ENCODE measurements around the gene SLC9A4.
"Not testable (repeated sequence)": the region's sequence is repeated elsewhere in the genome, so short reads cannot be mapped to it uniquely, and the experiment has no call there.

SLC9A4 gene

GRCh38 chr2:102551329-102552096 is 78.5 kb downstream of the SLC9A4 start:
- no peak for DNase-seq

GRCh38 chr2:102553601-102554000 is 80.6 kb downstream of the SLC9A4 start:
- DNase-seq: no peak

DNA sequence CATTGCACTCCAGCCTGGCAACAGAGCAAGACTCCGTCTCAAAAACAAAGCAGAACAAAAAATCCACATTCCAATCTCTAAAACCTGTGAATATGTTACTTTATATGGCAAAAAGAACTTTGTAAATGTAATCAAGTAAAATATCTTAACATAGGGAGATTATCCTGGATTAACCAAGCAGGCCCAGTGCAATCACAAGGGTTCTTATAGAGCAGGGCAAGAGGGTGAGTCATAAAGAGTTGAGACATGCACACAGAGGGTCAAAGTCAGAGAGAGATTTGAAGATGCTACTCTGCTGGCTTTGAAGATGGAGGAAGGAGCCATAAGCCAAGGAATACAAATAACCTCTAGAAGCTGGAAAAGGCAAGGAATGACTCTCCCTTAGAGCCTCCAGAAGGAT is 85.4 kb downstream of the SLC9A4 start:
- DNase-seq: no peak

GRCh38 chr2:102562542-102562941 is 89.5 kb downstream of the SLC9A4 start:
- DNase-seq: not testable (repeated sequence)

DNA sequence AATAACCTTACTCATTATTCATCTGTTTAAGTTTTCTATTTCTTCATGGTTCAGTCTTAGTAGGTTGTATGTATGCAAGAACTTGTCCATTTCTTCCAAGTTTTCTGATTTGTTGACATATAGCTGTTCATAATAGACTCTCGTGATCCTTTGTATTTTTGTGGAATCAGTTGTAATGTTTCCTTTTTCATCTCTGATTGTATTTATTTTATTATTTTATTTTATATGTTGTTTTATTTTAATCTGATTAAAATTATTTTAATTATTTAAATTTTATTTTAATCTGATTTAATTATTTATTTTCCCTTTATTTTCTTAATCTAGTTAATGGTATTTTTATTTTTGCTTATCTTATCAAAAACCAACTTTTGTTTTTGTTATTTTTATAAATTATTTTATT is 102.9 kb downstream of the SLC9A4 start:
- no peak for DNase-seq

DNA sequence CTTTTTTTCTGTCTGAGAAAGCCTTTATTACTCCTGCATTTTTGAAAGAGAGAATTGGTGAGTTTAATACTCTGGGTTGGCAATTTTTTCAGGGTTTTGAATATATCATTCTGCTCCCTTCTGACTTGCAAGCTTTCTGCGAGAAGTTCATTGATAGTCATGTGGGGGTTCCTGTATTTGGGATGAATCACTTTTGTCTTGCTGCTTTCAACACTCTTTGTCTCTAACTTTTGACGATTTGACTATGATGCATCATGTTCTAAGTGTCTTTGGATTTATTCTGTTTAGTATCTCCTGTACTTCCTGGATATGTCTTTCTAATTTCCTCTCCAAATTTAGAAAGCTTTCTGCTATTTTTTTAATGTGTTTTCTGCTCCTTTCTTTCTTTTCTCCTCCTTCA is 105.3 kb downstream of the SLC9A4 start:
- no peak for DNase-seq

DNA sequence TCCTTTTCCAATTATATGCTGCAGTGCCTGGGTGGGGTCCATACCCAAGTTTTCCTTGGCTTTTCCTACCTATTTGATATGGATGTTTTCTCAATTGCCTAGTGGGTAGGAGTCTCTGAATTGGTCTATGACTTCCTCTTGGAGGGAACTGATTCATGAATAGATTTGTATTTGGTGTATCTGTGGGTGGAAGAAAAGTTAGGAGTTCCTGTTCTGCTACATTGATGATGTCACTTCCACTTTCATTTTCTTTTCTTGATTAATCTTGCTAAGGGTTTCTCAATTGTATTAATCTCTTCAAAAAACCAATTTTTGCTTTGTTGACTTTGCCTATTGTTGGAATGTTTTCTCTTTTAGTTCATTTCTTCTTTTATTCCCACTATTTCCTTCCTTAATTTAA is 108.9 kb downstream of the SLC9A4 start:
- DNase-seq: no peak

DNA sequence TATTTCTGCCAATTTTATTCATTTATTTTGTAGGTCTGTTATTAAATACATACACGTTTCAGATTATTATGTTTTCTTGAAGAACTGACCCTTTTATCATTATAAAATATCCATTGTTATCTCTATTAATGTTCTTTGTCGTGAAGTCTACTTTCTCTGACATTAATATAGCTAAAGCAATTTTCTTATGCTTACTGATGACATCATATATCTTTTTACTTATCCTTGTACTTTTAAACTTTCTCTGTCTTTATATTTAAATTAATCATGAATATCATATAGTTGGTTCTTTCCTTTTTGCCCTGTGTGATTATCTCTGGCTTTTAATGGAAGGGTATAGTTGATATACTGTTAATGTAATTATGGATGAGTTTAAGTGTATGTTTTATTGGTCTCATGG is 109.8 kb downstream of the SLC9A4 start:
- DNase-seq: no peak
